Suprapubic skin (tissue), 4 donors: Measurements from ENCODE around the gene HUS1. TPM values are rescaled to one million over a fixed set of nuclear protein-coding genes. Genes with fewer than 3 reads are reported as not detected.

Experiments used
- DNase-seq, 2 donors: peaks; one replicate each; pipeline ENCODE4 v3.0.0-alpha.2; 2019; ENCODE audit warnings: low spot score in 2 of 2
- H3K27ac ChIP-seq: fragments of 200-600 bp; sonication (generic); one replicate; pipeline ENCODE4 v1.5.1; 2019
- H3K27me3 ChIP-seq: fragments of 200-600 bp; sonication (generic); one replicate; pipeline ENCODE4 v1.5.1; 2019
- H3K36me3 ChIP-seq: fragments of 200-600 bp; sonication (generic); one replicate; pipeline ENCODE4 v1.5.1; 2019
- H3K4me1 ChIP-seq: fragments of 200-600 bp; sonication (generic); one replicate; pipeline ENCODE4 v1.5.1; 2019
- H3K4me3 ChIP-seq: fragments of 200-600 bp; sonication (generic); one replicate; pipeline ENCODE4 v1.5.1; 2019; ENCODE audit warnings: mild to moderate bottlenecking
- H3K9me3 ChIP-seq: fragments of 200-600 bp; sonication (generic); one replicate; pipeline ENCODE4 v1.5.1; 2019
- EP300 ChIP-seq: sonication (generic); formaldehyde crosslinking; IDR thresholded peaks from one replicate; pipeline ENCODE4 v1.6.1; 2017; ENCODE audit warnings: antibody characterized with exemption
- POLR2A ChIP-seq, 2 donors: fragments of 450-650 bp; IDR thresholded peaks; one replicate each; pipeline ENCODE4 v1.6.1; 2017; ENCODE audit warnings: antibody characterized with exemption in 2 of 2, mild to moderate bottlenecking in 2 of 2, moderate library complexity in 2 of 2
- POLR2AphosphoS5 ChIP-seq, 3 donors: sonication (generic); formaldehyde crosslinking; IDR thresholded peaks; one replicate each; pipeline ENCODE4 v1.6.1; 2017; ENCODE audit warnings: antibody characterized with exemption in 3 of 3
- WGBS: methylation state at CpG from one replicate; pipeline ENCODE4 v1.1.5; 2018; 5-methylcytosine and 5-hydroxymethylcytosine counted together
- total RNA-seq, 4 donors: library from RNA; depleted of rRNA; stranded (reverse); fragments of >200 nt; gene quantifications; one replicate each; pipeline ENCODE4 v1.1.0, GENCODE V29; 2016
- TF ChIP-seq, protein P1 (sequence below), 2 donors: fragments of 200-600 bp in 1 of 2; fragments of 450-650 bp in 1 of 2; sonication (generic) in 1 of 2; IDR thresholded peaks; one replicate each; pipeline ENCODE4 v1.5.1; 2016 to 2019; ENCODE audit warnings: antibody characterized with exemption in 2 of 2, mild to moderate bottlenecking in 1 of 2, moderate library complexity in 1 of 2

HUS1 gene
- total RNA-seq, 4 donors from 2014 or later = 14.4 to 56.2 (median 21.5) TPM

DNA sequence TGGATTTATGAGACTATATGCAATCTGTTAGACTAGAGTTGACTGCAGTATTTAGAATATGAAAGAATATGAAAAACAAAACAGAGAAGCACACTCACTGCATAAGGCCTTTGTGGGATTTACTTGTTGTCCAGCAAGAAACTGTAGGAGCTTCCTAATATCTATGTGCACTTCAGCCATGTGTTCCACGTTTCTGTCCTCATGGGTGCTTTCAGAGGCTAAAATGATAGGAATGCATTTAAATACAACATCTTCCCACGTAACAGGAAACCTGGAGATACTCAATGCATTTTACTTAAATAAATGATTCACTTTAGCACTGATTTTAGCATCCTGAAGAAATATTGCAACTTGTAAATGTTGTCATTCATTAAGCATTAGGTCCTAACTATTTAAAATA is 11.7 kb downstream of the HUS1 start:
- 90% methylated on average over 2 of the region's 2 CpGs for WGBS
- no peaks in the 10 kb centered on the region for H3K9me3 ChIP-seq
- H3K4me3 ChIP-seq = no peak overlapping the region
- peaks cover 6% of the 10 kb centered on the region for H3K4me1 ChIP-seq
- peaks cover 69% of the 10 kb centered on the region for H3K36me3 ChIP-seq
- TF ChIP-seq, protein P1, sequence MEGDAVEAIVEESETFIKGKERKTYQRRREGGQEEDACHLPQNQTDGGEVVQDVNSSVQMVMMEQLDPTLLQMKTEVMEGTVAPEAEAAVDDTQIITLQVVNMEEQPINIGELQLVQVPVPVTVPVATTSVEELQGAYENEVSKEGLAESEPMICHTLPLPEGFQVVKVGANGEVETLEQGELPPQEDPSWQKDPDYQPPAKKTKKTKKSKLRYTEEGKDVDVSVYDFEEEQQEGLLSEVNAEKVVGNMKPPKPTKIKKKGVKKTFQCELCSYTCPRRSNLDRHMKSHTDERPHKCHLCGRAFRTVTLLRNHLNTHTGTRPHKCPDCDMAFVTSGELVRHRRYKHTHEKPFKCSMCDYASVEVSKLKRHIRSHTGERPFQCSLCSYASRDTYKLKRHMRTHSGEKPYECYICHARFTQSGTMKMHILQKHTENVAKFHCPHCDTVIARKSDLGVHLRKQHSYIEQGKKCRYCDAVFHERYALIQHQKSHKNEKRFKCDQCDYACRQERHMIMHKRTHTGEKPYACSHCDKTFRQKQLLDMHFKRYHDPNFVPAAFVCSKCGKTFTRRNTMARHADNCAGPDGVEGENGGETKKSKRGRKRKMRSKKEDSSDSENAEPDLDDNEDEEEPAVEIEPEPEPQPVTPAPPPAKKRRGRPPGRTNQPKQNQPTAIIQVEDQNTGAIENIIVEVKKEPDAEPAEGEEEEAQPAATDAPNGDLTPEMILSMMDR (IDR thresholded peaks at IDR 0.05) = no peak
- TF ChIP-seq EP300 (no peak), POLR2A (IDR thresholded peaks at IDR 0.05) (no peak), POLR2AphosphoS5 (IDR thresholded peaks at IDR 0.05) (no peak)
- no peak overlapping the region for H3K27ac ChIP-seq
- no peaks in the 10 kb centered on the region for H3K27me3 ChIP-seq
- DNase-seq = no peak

- 94% methylated on average over 5 of the region's 5 CpGs for WGBS
- Histone ChIP-seq H3K36me3 (peaks cover 71% of the 10 kb centered on the region), H3K27ac (no peak overlapping the region)
These were observed 12.3 kb downstream of the HUS1 start for GRCh38 chr7:47967123-47967522.

DNA sequence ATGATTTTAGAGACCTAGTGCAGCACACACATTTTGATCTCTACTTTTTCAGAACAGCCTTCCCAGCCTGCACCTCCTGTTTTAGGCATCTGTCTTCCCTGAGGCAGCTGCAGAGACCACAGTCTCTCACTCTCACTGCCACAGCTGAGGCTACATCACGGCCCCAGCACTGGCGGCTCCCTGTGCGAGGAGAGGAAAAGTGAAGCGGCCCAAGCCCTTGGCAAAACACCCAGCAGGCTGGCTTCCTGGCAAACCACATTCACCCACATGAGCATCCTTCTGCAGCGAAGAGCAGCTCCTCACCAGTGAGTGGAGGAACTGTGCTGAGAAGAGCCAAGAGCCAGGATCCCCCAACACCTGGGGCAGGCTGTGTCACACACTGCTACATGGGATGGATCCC is 14.0 kb downstream of the HUS1 start:
- no peak for TF ChIP-seq POLR2AphosphoS5 (IDR thresholded peaks at IDR 0.05)
- no peak for TF ChIP-seq POLR2A (IDR thresholded peaks at IDR 0.05)
- no peak for TF ChIP-seq EP300
- TF ChIP-seq, protein P1 (IDR thresholded peaks at IDR 0.05) = no peak
- no peak for DNase-seq
- peaks cover 76% of the 10 kb centered on the region for H3K36me3 ChIP-seq
- no peak overlapping the region for H3K27ac ChIP-seq
- H3K4me3 ChIP-seq = no peak overlapping the region
- no peaks in the 10 kb centered on the region for H3K27me3 ChIP-seq
- H3K4me1 ChIP-seq = peaks cover 6% of the 10 kb centered on the region
- WGBS = 84% methylated on average over 5 of the region's 5 CpGs
- H3K9me3 ChIP-seq = no peaks in the 10 kb centered on the region

More at GRCh38 chr7:47967123-47967522, 12.3 kb downstream of the HUS1 start:
- TF ChIP-seq POLR2A (IDR thresholded peaks at IDR 0.05) (no peak), POLR2AphosphoS5 (IDR thresholded peaks at IDR 0.05) (no peak), EP300 (no peak)
- TF ChIP-seq, protein P1 (IDR thresholded peaks at IDR 0.05) = no peak
- H3K9me3 ChIP-seq = no peaks in the 10 kb centered on the region
- no peak for DNase-seq
- H3K4me3 ChIP-seq = no peak overlapping the region
- H3K27me3 ChIP-seq = no peaks in the 10 kb centered on the region
- peaks cover 6% of the 10 kb centered on the region for H3K4me1 ChIP-seq

GRCh38 chr7:47962262-47962661 is 17.2 kb downstream of the HUS1 start:
- Histone ChIP-seq H3K9me3 (no peaks in the 10 kb centered on the region), H3K4me1 (no peaks in the 10 kb centered on the region), H3K27ac (no peak overlapping the region), H3K36me3 (peaks cover 64% of the 10 kb centered on the region), H3K4me3 (no peak overlapping the region), H3K27me3 (no peaks in the 10 kb centered on the region)
- WGBS = 95% methylated on average over 3 of the region's 3 CpGs
- TF ChIP-seq POLR2A (IDR thresholded peaks at IDR 0.05) (no peak), POLR2AphosphoS5 (IDR thresholded peaks at IDR 0.05) (no peak), EP300 (no peak)
- TF ChIP-seq, protein P1 (IDR thresholded peaks at IDR 0.05) = no peak
- DNase-seq = no peak

GRCh38 chr7:47957156-47957555 is 22.3 kb downstream of the HUS1 start:
- TF ChIP-seq, protein P1 (IDR thresholded peaks at IDR 0.05) = no peak
- TF ChIP-seq POLR2AphosphoS5 (IDR thresholded peaks at IDR 0.05) (no peak), EP300 (no peak), POLR2A (IDR thresholded peaks at IDR 0.05) (no peak)
- Histone ChIP-seq H3K27ac (no peak overlapping the region), H3K4me3 (no peak overlapping the region), H3K36me3 (peaks cover 36% of the 10 kb centered on the region), H3K27me3 (no peaks in the 10 kb centered on the region), H3K9me3 (no peaks in the 10 kb centered on the region), H3K4me1 (no peaks in the 10 kb centered on the region)
- WGBS = 79% methylated on average over 6 of the region's 6 CpGs
- no peak for DNase-seq
